ENCODE results near the gene SPOCK1.

Gene SPOCK1

GRCh38 chr5:137454671-137455070, 44.5 kb downstream of the SPOCK1 start:
- DNase-seq = no peak
- intact Hi-C loops (cut with DNase I) = no loop called here

DNA sequence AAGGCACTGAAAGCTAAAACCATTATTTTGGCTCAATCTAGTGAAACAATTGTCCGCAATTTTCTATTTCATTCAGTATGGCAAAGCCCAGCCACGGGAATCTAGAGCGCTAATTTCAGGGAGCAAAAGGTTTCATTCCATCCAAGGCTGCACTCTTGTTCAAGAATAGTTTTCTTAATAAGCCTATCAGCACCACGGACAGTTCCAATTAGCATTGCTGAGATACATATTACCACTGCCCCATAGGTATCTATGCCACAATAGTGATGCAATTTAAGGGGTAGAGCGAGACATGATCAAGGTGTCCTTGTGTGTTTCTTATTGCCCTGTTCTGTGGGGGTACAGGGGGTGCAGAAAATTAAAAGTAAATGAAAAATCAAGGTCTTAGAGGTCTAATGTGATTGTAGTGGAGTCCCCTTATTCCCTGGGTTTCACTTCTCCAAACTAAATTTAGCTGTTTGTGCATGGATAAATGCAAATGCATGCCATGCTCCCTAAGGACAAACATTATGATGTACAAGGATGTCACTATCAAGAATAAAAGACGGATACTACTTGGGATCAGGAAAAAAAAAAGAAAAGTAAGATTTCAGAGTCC, 45.5 kb downstream of the SPOCK1 start:
- intact Hi-C loops (cut with DNase I) = no loop called here
- no peak for DNase-seq

DNA sequence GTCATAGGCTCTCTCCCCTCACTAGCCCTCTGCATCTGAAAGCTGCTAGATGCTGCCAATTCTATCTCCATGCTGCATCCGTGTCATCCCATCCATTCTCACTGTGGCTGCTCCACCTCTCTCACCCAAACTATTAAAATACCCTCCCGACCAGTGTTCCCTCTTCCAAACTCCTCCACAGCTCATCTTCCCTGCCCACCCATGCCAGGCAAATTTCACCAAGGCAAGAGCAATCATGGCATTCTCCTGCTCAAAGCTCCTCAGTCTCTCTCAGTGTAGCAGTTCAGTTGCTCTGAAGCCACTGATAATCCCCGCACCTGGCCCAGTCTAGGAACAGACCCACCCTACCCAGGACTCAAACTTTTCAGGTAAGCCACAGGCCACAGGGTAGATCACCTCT, 48.4 kb downstream of the SPOCK1 start:
- intact Hi-C loops (cut with DNase I) = no loop called here

GRCh38 chr5:137448868-137449267, 50.3 kb downstream of the SPOCK1 start:
- DNase-seq = peak in 2 of 42 donors; percentile 18 to 38
- intact Hi-C loops (cut with DNase I) = no loop called here

More for the DNA sequence above, 48.4 kb downstream of the SPOCK1 start:
- peak in 11 of 42 donors; percentile 14 to 68 (median 44) for DNase-seq

- no peak for DNase-seq
- intact Hi-C loops (cut with DNase I) = no loop called here
Observed at GRCh38 chr5:137446615-137447014, 52.5 kb downstream of the SPOCK1 start.

DNA sequence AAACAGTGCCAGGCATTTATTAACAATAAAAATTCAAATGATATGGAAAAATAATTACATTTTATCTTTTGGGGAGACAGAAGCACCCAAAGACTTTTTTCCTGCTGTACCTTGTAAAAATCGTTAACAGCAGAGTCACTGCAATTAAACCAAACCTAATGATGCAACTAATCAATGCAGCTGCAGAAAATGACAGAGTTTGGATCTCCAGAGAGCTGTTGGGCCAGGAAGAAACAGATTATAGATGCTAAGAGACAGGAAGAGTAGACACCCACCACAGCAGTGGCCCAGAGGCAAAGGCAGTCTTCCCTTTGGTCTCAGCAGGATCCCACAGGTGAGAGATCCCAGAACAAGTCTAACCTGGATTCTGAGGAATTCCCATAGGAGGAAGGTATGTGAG, 53.0 kb downstream of the SPOCK1 start:
- intact Hi-C loops (cut with DNase I) = no loop called here

GRCh38 chr5:137442660-137443059, 56.5 kb downstream of the SPOCK1 start:
- intact Hi-C loops (cut with DNase I) = no loop called here
- DNase-seq = peak in 9 of 42 donors; percentile 11 to 63 (median 33)

More for the DNA sequence above, 53.0 kb downstream of the SPOCK1 start:
- peak in 1 of 42 donors; percentile 26 for DNase-seq

- intact Hi-C loops (cut with DNase I) = no loop called here
- DNase-seq = no peak
Observed at GRCh38 chr5:137441476-137441875, 57.6 kb downstream of the SPOCK1 start.

DNA sequence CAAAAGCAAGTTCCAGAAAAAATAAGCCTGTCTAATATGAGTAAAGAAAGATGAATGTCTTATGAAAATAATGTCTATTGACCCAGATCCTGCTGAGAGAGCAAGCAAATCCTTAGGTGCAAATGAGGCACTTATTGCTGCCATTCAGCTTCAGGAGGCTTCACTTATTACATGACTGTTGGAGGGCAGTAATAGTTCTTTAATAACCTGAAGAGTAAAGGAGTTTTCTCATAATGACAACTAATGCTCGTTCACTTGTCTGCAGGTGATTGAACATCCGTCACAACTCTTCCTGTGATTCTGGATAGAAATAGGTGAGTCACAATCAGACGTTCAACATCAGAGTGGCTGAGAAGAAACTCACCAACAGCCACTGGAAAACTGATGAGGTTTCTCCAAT, 58.3 kb downstream of the SPOCK1 start:
- no peak for DNase-seq
- intact Hi-C loops (cut with DNase I) = no loop called here

- peak in 1 of 42 donors; percentile 34 for DNase-seq
- intact Hi-C loops (cut with DNase I) = no loop called here
Observed at GRCh38 chr5:137439645-137440044, 59.5 kb downstream of the SPOCK1 start.

GRCh38 chr5:137438932-137439331, 60.2 kb downstream of the SPOCK1 start:
- peak in 1 of 42 donors; percentile 21 for DNase-seq
- intact Hi-C loops (cut with DNase I) = no loop called here

GRCh38 chr5:137437774-137438173, 61.4 kb downstream of the SPOCK1 start:
- intact Hi-C loops (cut with DNase I) = no loop called here
- no peak for DNase-seq

- intact Hi-C loops (cut with DNase I) = no loop called here
- peak in 1 of 42 donors; percentile 31 for DNase-seq
Observed at GRCh38 chr5:137433539-137433938, 65.6 kb downstream of the SPOCK1 start.

- no peak for DNase-seq
- intact Hi-C loops (cut with DNase I) = no loop called here
Observed at GRCh38 chr5:137432376-137432775, 66.8 kb downstream of the SPOCK1 start.

DNA sequence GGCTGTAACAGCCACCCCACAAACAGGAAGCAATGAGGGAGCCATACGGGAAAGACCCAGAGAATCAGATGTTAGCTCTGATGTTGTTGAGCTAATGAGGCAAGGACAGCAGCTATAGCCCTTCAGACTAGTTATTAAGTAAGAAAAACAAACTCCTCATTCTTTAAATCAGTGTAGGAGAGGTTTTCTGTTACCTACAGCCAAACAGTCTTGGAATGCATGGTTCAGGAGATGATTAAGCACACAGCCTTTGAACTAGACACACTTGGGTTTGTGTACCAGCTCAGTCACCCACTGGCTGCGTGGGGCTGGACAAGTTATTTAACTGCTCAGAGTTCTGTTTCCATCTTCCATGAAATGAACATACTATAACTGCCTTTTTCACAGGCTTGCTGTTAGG, 68.1 kb downstream of the SPOCK1 start:
- DNase-seq = peak in 1 of 42 donors; percentile 24
- intact Hi-C loops (cut with DNase I) = no loop called here

DNA sequence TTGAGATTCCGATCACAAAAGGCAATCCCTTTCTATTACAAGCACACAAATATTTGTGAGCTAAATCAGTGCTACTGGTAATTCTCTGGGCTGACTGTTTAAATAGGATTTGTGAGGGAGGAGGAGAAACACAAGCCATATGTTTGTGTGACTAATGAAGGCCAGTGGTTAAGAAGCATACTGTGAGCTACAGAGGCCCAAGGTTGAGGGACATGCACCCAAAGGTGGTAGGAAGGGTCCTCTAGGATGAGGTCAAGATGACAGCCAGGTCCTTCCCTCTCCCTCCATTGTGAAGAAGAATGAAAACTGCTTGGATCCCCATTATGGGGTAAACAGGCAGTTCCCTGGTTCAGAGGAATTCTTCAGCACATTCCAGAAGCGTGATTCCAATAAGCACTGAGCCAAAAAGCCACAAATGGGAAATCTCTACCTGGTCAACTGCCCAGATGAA, 83.9 kb downstream of the SPOCK1 start:
- intact Hi-C loops (cut with DNase I) = no loop called here
- DNase-seq = no peak

- intact Hi-C loops (cut with DNase I) = no loop called here
Observed at GRCh38 chr5:137414112-137414755, 84.9 kb downstream of the SPOCK1 start.

DNA sequence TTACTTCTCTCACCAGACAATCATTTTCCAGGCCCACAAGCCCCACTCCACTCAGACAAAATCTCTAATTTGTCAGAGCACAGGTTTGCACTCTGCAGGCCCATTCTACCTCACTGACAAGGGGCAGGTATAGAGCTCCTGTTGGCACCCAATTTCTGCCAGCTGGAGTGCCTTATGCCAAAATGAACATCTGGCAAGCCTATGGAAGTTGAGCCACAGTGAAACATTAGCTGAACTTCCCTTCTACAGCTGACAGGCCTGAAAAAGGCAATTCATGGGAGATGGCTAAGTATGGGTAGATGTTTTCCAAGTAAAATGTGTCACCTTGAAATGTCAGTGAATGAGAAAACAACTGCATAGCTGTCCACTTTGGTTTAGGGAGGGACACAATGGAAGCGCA, 87.0 kb downstream of the SPOCK1 start:
- no peak for DNase-seq
- intact Hi-C loops (cut with DNase I) = no loop called here

More at GRCh38 chr5:137414112-137414755, 84.9 kb downstream of the SPOCK1 start:
- no peak for DNase-seq

DNA sequence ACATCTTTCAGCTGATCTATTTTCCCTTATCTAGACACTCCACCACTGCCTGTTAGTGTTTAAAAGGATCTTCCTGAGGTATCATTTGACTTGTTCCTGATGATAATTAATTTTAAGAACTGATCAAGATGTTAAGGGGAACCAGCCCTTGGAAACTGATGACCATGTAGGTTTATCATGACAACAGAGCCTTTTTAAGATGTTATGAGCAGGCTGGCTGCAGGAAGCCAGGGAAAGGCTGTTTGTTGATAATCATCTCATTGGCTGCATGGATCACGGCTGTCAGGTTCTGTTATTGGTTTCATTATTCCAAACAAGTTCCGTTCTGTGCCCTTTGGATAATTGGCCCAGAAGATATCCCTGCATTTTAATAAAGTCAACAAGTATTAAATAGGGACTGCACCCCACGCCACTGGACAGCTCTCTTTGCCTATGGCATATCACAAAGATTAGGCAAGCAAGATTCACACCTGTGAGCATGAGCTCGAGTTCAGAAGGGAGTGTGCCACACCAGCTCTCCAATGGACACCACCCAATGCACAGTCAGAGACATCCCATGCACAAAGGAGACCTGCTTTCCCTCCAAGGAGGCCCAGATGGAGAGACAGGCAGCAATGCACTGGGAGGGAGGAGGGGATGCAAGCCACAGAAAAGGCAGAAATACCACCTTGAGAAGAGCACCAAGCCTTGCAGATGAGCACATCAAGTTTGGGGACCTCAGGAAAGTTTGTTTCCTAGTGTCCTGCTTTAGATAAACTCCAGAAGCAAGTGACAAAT, 88.7 kb downstream of the SPOCK1 start:
- no peak for DNase-seq
- intact Hi-C loops (cut with DNase I) = no loop called here

DNA sequence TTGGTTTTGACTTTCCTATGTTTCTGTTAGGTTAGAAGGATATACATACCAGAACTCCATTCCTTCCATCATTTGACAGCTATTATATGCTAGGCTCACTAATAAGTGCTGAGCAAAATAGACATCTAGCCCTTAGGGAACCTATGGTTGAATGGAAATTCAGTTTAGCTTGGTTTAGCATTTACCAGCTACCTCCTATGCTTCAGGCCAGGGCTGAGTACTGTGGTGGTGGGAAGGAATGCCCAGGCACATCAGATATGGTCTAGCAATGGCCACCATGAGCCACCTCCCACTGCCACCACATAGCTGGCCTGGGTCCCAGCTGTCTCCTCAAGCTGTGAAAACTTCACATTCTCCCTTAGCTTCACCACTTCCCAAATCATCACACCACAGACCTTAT, 89.4 kb downstream of the SPOCK1 start:
- DNase-seq = no peak
- intact Hi-C loops (cut with DNase I) = no loop called here

Data from head of caudate nucleus (tissue), 42 donors.